ENCODE data around the gene CLASP1.
"Not testable (repeated sequence)": the region's sequence is repeated elsewhere in the genome, so short reads cannot be mapped to it uniquely, and the experiment has no call there.

- TF ChIP-seq CTCF (optimal IDR thresholded peaks at IDR 0.05 in 1 of 3, IDR thresholded peaks at IDR 0.05 in 1 of 3, conservative IDR thresholded peaks at IDR 0.05 in 1 of 3; ENCODE audit: extremely low read depth in 1 of 3, insufficient read depth in 2 of 3, low read length in 3 of 3); EZH2 (IDR thresholded peaks at IDR 0.05; ENCODE audit: low read length): not testable (repeated sequence)
Measured at GRCh38 chr2:121610487-121610874, 38.8 kb downstream of the CLASP1 start.

Data from keratinocyte (primary cell).